ENCODE results near the gene ZNF334.

- TF ChIP-seq PREB (CRISPR knock-in tag; IDR thresholded peaks at IDR 0.05; ENCODE audit: borderline replicate concordance) (no peak), ATF2 (CRISPR knock-in tag; IDR thresholded peaks at IDR 0.05; ENCODE audit: borderline replicate concordance, low read depth) (no peak)
Measured at GRCh38 chr20:46519471-46520068, 6.2 kb upstream of the ZNF334 start.
